Measurements from ENCODE around the gene MPDU1. TPM values are rescaled to one million over a fixed set of nuclear protein-coding genes. Genes with fewer than 3 reads are reported as not detected.
A peak's percentile ranks its signal among the peaks of the same experiment; 100 is the strongest.

Gene MPDU1
- total RNA-seq, 2 donors from 2014 or later: 30.5 to 35.0 TPM

GRCh38 chr17:7631398-7632380, 48.0 kb downstream of the MPDU1 start:
- DNase-seq (peak; percentile 50), ATAC-seq (no peak)
- intact Hi-C loops (cut with DNase I): loop anchor here in 1 of 2 donors (10.0 kb wide), 1 partner anchor 53 kb away; the partner anchor contains the start of genes TP53 and WRAP53

GRCh38 chr17:7632492-7632894, 48.8 kb downstream of the MPDU1 start:
- DNase-seq: no peak
- peak; percentile 21 to 32 for ATAC-seq
- intact Hi-C loops (cut with DNase I): loop anchor here in 1 of 2 donors (10.0 kb wide), 1 partner anchor 52 kb away; the partner anchor contains the start of genes TP53 and WRAP53

GRCh38 chr17:7633093-7633492, 49.4 kb downstream of the MPDU1 start:
- DNase-seq (no peak), ATAC-seq (no peak)
- intact Hi-C loops (cut with DNase I): loop anchor here in 1 of 2 donors (10.0 kb wide), 1 partner anchor 52 kb away; the partner anchor contains the start of genes TP53 and WRAP53

GRCh38 chr17:7634384-7634783, 50.7 kb downstream of the MPDU1 start:
- intact Hi-C loops (cut with DNase I): loop anchor here in 1 of 2 donors (10.0 kb wide), 1 partner anchor 50 kb away; the partner anchor contains the start of genes TP53 and WRAP53
- peak; percentile 51 to 54 for ATAC-seq
- DNase-seq: peak; percentile 46

GRCh38 chr17:7636163-7636562, 52.5 kb downstream of the MPDU1 start:
- ATAC-seq (no peak), DNase-seq (no peak)
- intact Hi-C loops (cut with DNase I): loop anchor here in 1 of 2 donors (10.0 kb wide), 1 partner anchor 49 kb away; the partner anchor contains the start of genes TP53 and WRAP53

Other genes starting within 250 kb of the MPDU1 start
- gene ACAP1, start 247.3 kb upstream of the MPDU1 start, total RNA-seq: 10 to 100 TPM; 19.0 to 20.4 TPM
- 1 to 10 TPM; 5.3 to 5.9 TPM for gene KCTD11, start 231.7 kb upstream of the MPDU1 start, total RNA-seq
- not detected for gene TMEM95, start 228.7 kb upstream of the MPDU1 start, total RNA-seq
- gene TNK1, start 202.8 kb upstream of the MPDU1 start, total RNA-seq: 1 to 10 TPM; 1.9 to 2.1 TPM
- 10 to 100 TPM; 22.4 to 29.0 TPM for gene PLSCR3, start 189.3 kb upstream of the MPDU1 start, total RNA-seq
- 10 to 100 TPM; 67.3 to 69.2 TPM for gene TMEM256, start 179.8 kb upstream of the MPDU1 start, total RNA-seq
- gene NLGN2, start 176.0 kb upstream of the MPDU1 start, total RNA-seq: 10 to 100 TPM; 12.1 to 15.5 TPM
- not detected for gene SPEM1, start 163.5 kb upstream of the MPDU1 start, total RNA-seq
- not detected for gene SPEM2, start 158.2 kb upstream of the MPDU1 start, total RNA-seq
- not detected for gene SPEM3, start 155.0 kb upstream of the MPDU1 start, total RNA-seq
- 1 to 10 TPM; 2.7 to 2.9 TPM for gene TMEM102, start 148.4 kb upstream of the MPDU1 start, total RNA-seq
- 10 to 100 TPM; 20.5 to 24.6 TPM for gene FGF11, start 144.3 kb upstream of the MPDU1 start, total RNA-seq
- gene CHRNB1, start 138.8 kb upstream of the MPDU1 start, total RNA-seq: 10 to 100 TPM; 12.4 to 13.8 TPM
- gene ZBTB4, start 104.2 kb upstream of the MPDU1 start, total RNA-seq: 10 to 100 TPM; 62.1 to 62.2 TPM
- gene SLC35G6, start 102.4 kb upstream of the MPDU1 start, total RNA-seq: not detected
- gene POLR2A, start 99.5 kb upstream of the MPDU1 start, total RNA-seq: 10 to 100 TPM; 42.8 to 56.9 TPM
- 10 to 100 TPM; 31.0 to 47.6 TPM for gene TNFSF12, start 34.8 kb upstream of the MPDU1 start, total RNA-seq
- gene TNFSF13, start 25.1 kb upstream of the MPDU1 start, total RNA-seq: 10 to 100 TPM; 15.0 to 25.5 TPM
- 10 to 100 TPM; 27.2 to 30.5 TPM for gene SENP3, start 21.9 kb upstream of the MPDU1 start, total RNA-seq
- 10 to 100 TPM; 55.5 to 87.3 TPM for gene CD68, start 4.2 kb upstream of the MPDU1 start, total RNA-seq
- gene SOX15, start 6.2 kb downstream of the MPDU1 start, total RNA-seq: 1 to 10 TPM; 3.0 to 4.7 TPM
- gene FXR2, start 31.0 kb downstream of the MPDU1 start, total RNA-seq: 10 to 100 TPM; 68.3 to 68.7 TPM
- gene SAT2, start 44.0 kb downstream of the MPDU1 start, total RNA-seq: 10 to 100 TPM; 84.1 to 86.4 TPM
- under 1 TPM; 0.55 to 0.85 TPM for gene SHBG, start 46.3 kb downstream of the MPDU1 start, total RNA-seq
- gene ATP1B2, start 67.1 kb downstream of the MPDU1 start, total RNA-seq: 1 to 10 TPM; 1.8 to 3.7 TPM
- gene TP53, start 103.6 kb downstream of the MPDU1 start, total RNA-seq: 10 to 100 TPM; 18.5 to 23.7 TPM
- 1 to 10 TPM; 3.7 to 6.0 TPM for gene WRAP53, start 104.6 kb downstream of the MPDU1 start, total RNA-seq
- 1 to 10 TPM; 1.1 to 1.4 TPM for gene EFNB3, start 121.3 kb downstream of the MPDU1 start, total RNA-seq
- under 1 TPM; 0.05 to 0.24 TPM for gene DNAH2, start 133.9 kb downstream of the MPDU1 start, total RNA-seq

Measured in left cardiac atrium (tissue), 4 donors.